GM23338 (cell line): ENCODE data around the gene SLC66A2.

Source experiments
- CREB1 ChIP-seq: fragments of 250-450 bp; sonication (Bioruptor Pico); IDR thresholded peaks from 2 replicates; pipeline ENCODE4 v1.5.0; 2020; ENCODE audit warnings: low read depth, mild to moderate bottlenecking, moderate library complexity
- ETS1 ChIP-seq: IDR thresholded peaks from 2 replicates; pipeline ENCODE4 v1.6.1; 2016; ENCODE audit warnings: antibody characterized with exemption
- EZH2 ChIP-seq: fragments of 200-600 bp; sonication (generic); IDR thresholded peaks from one replicate; pipeline ENCODE4 v1.8.0; 2017; ENCODE audit warnings: antibody characterized with exemption, mild to moderate bottlenecking, low read depth; ENCODE audit not compliant: unreplicated experiment
- EZH2phosphoT487 ChIP-seq: fragments of 200-600 bp; sonication (generic); IDR thresholded peaks from one replicate; pipeline ENCODE4 v1.8.1; 2018; ENCODE audit warnings: antibody characterized with exemption; ENCODE audit not compliant: unreplicated experiment
- JUNB ChIP-seq: IDR thresholded peaks from one replicate; pipeline ENCODE4 v1.6.1; 2016; ENCODE audit warnings: antibody characterized with exemption; ENCODE audit not compliant: unreplicated experiment
- NANOG ChIP-seq: IDR thresholded peaks from 2 replicates; pipeline ENCODE4 v1.6.1; 2016; ENCODE audit warnings: antibody characterized with exemption, borderline replicate concordance
- POLR2AphosphoS5 ChIP-seq: IDR thresholded peaks from 2 replicates; pipeline ENCODE4 v1.6.1; 2016; ENCODE audit warnings: antibody characterized with exemption, low read depth
- STAT1 ChIP-seq: IDR thresholded peaks from one replicate; pipeline ENCODE4 v1.6.1; 2016; ENCODE audit warnings: antibody characterized with exemption; ENCODE audit not compliant: unreplicated experiment
- ZNF114 ChIP-seq: fragments of 250-450 bp; sonication (Bioruptor Pico); IDR thresholded peaks from 2 replicates; pipeline ENCODE4 v1.5.0; 2020; ENCODE audit warnings: mild to moderate bottlenecking, moderate library complexity
- ZNF331 ChIP-seq: fragments of 250-450 bp; sonication (Bioruptor Pico); IDR thresholded peaks from 2 replicates; pipeline ENCODE4 v1.5.0; 2020; ENCODE audit warnings: low read depth, mild to moderate bottlenecking, moderate library complexity
- TF ChIP-seq, protein P1 (sequence below), 2 experiments: fragments of 200-600 bp in 1 of 2; sonication (generic) in 1 of 2; conservative IDR thresholded peaks; 2 replicates each; pipeline versions ENCODE4 v1.5.1 to v1.6.1; 2016 to 2017; ENCODE audit warnings: antibody characterized with exemption in 2 of 2, low read depth in 2 of 2, mild to moderate bottlenecking in 2 of 2, moderate library complexity in 1 of 2
- TF ChIP-seq, protein P2 (sequence below): IDR thresholded peaks from one replicate; pipeline ENCODE4 v1.6.1; 2018; ENCODE audit warnings: antibody characterized with exemption; ENCODE audit not compliant: unreplicated experiment
- TF ChIP-seq, protein P3 (sequence below): fragments of 250-450 bp; sonication (Bioruptor Pico); IDR thresholded peaks from 2 replicates; pipeline ENCODE4 v1.5.0; 2020; ENCODE audit warnings: mild to moderate bottlenecking, moderate library complexity

- no peak for TF ChIP-seq JUNB
- TF ChIP-seq, protein P1, sequence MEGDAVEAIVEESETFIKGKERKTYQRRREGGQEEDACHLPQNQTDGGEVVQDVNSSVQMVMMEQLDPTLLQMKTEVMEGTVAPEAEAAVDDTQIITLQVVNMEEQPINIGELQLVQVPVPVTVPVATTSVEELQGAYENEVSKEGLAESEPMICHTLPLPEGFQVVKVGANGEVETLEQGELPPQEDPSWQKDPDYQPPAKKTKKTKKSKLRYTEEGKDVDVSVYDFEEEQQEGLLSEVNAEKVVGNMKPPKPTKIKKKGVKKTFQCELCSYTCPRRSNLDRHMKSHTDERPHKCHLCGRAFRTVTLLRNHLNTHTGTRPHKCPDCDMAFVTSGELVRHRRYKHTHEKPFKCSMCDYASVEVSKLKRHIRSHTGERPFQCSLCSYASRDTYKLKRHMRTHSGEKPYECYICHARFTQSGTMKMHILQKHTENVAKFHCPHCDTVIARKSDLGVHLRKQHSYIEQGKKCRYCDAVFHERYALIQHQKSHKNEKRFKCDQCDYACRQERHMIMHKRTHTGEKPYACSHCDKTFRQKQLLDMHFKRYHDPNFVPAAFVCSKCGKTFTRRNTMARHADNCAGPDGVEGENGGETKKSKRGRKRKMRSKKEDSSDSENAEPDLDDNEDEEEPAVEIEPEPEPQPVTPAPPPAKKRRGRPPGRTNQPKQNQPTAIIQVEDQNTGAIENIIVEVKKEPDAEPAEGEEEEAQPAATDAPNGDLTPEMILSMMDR (conservative IDR thresholded peaks at IDR 0.05; ENCODE audit: low read depth in 2 of 2), result no peak
- TF ChIP-seq POLR2AphosphoS5, result no peak
- TF ChIP-seq EZH2, result no peak
- no peak for TF ChIP-seq EZH2phosphoT487
- TF ChIP-seq, protein P2, sequence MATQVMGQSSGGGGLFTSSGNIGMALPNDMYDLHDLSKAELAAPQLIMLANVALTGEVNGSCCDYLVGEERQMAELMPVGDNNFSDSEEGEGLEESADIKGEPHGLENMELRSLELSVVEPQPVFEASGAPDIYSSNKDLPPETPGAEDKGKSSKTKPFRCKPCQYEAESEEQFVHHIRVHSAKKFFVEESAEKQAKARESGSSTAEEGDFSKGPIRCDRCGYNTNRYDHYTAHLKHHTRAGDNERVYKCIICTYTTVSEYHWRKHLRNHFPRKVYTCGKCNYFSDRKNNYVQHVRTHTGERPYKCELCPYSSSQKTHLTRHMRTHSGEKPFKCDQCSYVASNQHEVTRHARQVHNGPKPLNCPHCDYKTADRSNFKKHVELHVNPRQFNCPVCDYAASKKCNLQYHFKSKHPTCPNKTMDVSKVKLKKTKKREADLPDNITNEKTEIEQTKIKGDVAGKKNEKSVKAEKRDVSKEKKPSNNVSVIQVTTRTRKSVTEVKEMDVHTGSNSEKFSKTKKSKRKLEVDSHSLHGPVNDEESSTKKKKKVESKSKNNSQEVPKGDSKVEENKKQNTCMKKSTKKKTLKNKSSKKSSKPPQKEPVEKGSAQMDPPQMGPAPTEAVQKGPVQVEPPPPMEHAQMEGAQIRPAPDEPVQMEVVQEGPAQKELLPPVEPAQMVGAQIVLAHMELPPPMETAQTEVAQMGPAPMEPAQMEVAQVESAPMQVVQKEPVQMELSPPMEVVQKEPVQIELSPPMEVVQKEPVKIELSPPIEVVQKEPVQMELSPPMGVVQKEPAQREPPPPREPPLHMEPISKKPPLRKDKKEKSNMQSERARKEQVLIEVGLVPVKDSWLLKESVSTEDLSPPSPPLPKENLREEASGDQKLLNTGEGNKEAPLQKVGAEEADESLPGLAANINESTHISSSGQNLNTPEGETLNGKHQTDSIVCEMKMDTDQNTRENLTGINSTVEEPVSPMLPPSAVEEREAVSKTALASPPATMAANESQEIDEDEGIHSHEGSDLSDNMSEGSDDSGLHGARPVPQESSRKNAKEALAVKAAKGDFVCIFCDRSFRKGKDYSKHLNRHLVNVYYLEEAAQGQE, result no peak
- no peak for TF ChIP-seq ZNF331 (CRISPR knock-in tag)
- TF ChIP-seq ETS1, result no peak
- TF ChIP-seq CREB1 (CRISPR knock-in tag), result no peak
- TF ChIP-seq, protein P3, sequence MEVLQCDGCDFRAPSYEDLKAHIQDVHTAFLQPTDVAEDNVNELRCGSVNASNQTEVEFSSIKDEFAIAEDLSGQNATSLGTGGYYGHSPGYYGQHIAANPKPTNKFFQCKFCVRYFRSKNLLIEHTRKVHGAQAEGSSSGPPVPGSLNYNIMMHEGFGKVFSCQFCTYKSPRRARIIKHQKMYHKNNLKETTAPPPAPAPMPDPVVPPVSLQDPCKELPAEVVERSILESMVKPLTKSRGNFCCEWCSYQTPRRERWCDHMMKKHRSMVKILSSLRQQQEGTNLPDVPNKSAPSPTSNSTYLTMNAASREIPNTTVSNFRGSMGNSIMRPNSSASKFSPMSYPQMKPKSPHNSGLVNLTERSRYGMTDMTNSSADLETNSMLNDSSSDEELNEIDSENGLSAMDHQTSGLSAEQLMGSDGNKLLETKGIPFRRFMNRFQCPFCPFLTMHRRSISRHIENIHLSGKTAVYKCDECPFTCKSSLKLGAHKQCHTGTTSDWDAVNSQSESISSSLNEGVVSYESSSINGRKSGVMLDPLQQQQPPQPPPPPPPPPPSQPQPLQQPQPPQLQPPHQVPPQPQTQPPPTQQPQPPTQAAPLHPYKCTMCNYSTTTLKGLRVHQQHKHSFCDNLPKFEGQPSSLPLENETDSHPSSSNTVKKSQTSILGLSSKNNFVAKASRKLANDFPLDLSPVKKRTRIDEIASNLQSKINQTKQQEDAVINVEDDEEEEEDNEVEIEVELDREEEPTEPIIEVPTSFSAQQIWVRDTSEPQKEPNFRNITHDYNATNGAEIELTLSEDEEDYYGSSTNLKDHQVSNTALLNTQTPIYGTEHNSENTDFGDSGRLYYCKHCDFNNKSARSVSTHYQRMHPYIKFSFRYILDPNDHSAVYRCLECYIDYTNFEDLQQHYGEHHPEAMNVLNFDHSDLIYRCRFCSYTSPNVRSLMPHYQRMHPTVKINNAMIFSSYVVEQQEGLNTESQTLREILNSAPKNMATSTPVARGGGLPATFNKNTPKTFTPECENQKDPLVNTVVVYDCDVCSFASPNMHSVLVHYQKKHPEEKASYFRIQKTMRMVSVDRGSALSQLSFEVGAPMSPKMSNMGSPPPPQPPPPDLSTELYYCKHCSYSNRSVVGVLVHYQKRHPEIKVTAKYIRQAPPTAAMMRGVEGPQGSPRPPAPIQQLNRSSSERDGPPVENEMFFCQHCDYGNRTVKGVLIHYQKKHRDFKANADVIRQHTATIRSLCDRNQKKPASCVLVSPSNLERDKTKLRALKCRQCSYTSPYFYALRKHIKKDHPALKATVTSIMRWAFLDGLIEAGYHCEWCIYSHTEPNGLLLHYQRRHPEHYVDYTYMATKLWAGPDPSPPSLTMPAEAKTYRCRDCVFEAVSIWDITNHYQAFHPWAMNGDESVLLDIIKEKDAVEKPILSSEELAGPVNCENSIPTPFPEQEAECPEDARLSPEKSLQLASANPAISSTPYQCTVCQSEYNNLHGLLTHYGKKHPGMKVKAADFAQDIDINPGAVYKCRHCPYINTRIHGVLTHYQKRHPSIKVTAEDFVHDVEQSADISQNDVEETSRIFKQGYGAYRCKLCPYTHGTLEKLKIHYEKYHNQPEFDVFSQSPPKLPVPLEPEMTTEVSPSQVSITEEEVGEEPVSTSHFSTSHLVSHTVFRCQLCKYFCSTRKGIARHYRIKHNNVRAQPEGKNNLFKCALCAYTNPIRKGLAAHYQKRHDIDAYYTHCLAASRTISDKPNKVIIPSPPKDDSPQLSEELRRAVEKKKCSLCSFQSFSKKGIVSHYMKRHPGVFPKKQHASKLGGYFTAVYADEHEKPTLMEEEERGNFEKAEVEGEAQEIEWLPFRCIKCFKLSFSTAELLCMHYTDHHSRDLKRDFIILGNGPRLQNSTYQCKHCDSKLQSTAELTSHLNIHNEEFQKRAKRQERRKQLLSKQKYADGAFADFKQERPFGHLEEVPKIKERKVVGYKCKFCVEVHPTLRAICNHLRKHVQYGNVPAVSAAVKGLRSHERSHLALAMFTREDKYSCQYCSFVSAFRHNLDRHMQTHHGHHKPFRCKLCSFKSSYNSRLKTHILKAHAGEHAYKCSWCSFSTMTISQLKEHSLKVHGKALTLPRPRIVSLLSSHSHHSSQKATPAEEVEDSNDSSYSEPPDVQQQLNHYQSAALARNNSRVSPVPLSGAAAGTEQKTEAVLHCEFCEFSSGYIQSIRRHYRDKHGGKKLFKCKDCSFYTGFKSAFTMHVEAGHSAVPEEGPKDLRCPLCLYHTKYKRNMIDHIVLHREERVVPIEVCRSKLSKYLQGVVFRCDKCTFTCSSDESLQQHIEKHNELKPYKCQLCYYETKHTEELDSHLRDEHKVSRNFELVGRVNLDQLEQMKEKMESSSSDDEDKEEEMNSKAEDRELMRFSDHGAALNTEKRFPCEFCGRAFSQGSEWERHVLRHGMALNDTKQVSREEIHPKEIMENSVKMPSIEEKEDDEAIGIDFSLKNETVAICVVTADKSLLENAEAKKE (CRISPR knock-in tag), result no peak
- TF ChIP-seq ZNF114, result no peak
- no peak for TF ChIP-seq STAT1
- TF ChIP-seq NANOG, result no peak
Measured at GRCh38 chr18:79944746-79945117, 6.7 kb downstream of the SLC66A2 start.
